GM20431 (cell line): ENCODE data around the gene LEKR1.

Experiments
- in situ Hi-C: fragments of 300-500 bp; cut with MseI, MboI; formaldehyde crosslinking; loops from one replicate; pipeline ENCODE4 v1.15.0; 2020; ENCODE audit warnings: low sequenced_read_pairs; ENCODE audit not compliant: unreplicated experiment

LEKR1 gene

DNA sequence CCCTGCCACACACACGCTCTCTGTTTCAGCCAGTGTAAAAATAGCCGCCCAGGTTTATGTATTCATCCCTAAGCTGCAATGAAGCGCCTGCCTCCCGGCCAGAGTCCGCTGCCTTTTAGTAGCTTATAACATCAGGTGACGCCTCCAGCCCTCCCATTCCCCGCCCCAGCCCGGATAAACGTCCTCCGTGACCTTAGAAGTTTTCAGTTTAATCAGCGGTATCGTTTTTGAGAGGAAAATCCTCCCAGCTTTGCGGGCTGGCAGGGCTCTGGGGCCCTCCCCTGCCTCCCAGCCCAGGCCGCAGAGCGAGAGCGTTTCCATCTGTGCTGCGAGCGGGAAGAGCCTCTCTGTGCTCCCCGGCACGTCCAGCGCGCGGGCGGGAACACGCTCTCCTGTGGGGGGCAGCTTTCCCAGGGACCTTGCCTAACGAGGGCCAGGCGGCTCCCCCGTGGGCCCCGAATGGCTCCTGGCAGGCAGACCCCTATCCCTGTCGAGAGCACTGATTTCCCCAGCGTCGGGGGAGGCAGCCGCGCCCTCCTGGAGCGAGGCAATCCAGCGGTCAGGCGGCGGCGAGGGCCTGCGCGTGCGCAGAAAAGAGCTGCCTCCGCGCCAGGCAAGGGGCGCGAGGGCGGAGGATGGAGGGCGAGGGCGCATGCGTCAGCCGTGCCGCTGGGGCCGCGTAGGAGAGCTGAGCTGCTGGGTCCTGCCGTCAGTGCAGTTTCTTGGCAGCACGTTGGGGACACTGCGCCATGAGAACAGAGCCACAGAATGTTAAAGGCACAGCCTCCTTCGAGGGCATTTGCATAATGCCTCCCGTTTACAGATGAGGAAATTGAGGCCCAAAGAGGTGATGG is 262.7 kb downstream of the LEKR1 start:
- in situ Hi-C loops, result loop anchor here (10.0 to 25.0 kb wide), 2 partner anchors 414 to 552 kb away; partner anchors contain the start of gene TIPARP

DNA sequence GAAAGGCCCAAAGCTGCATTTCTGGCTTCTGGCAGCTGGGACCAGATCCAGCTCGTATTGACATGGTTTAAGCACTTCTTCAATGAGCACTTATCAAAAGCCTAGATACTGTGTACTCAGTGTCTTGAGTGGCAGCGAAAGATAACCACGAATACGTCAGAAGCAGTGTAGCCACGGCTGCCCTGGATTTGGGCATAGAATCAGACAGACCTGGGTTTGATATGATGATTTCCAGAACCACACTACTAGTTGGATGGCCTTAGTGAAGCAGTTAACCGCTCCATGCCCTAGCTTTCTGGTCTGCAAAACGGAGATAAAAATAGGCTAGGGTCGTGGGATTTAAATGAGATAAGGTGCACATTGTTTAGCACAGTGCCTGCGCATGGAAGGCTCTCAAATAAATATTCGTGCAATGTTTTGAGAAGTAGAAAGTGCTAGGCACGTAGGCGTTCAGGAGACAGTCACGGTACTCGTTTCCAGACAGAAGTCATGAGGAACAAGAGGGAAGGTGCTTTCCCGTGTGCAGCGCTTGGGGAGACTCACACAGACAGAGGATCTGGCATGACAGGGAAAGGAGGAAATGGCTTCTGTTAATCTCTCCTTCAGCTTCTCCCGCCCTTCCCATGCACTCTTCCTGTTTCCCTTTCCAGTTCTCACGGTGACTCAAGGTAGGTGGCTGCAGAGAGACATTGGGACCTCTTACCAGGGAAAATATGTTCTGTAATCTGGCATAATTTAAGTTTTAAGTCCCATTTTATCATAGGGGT is 263.5 kb downstream of the LEKR1 start:
- in situ Hi-C loops, result loop anchor here (10.0 to 25.0 kb wide), 2 partner anchors 415 to 552 kb away; partner anchors contain the start of gene TIPARP

GRCh38 chr3:157091083-157091833 is 265.1 kb downstream of the LEKR1 start:
- in situ Hi-C loops, result loop anchor here (25.0 kb wide), 1 partner anchor 554 kb away; no protein-coding TSS in a partner anchor

GRCh38 chr3:157092230-157092629 is 266.1 kb downstream of the LEKR1 start:
- in situ Hi-C loops, result loop anchor here (25.0 kb wide), 1 partner anchor 555 kb away; no protein-coding TSS in a partner anchor

DNA sequence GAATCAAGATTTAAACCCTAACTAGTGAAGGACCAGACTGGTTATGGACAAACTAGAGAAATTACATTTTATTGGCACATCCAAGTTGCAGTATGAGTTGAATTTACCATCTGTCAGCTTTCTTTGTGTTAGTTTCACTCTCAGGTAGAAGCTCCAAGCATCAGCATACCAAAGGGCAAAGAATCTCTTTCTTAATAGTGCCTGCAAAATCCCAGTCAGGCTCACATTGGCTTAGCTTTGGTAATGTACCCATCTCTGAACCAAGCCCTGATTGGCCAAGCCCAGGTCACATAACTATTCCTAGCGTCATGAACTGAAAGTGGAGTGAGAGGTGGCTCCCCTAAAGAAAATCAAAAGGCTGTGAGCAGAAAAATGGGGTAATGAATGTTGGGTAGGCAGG is 266.9 kb downstream of the LEKR1 start:
- in situ Hi-C loops, result loop anchor here (25.0 kb wide), 1 partner anchor 556 kb away; no protein-coding TSS in a partner anchor

GRCh38 chr3:157094301-157094700 is 268.1 kb downstream of the LEKR1 start:
- in situ Hi-C loops, result loop anchor here (25.0 kb wide), 1 partner anchor 557 kb away; no protein-coding TSS in a partner anchor

- in situ Hi-C loops, result loop anchor here (25.0 kb wide), 1 partner anchor 558 kb away; no protein-coding TSS in a partner anchor
Measured at GRCh38 chr3:157094751-157095480, 268.8 kb downstream of the LEKR1 start.
